HG03025 (cell line): Measurements from ENCODE around the gene GPR39.

Experiments used
- ATAC-seq: cut with Tn5 transposase; IDR thresholded peaks from one replicate; pipeline ENCODE4 v1.9.1; 2021; ENCODE audit warnings: mild to moderate bottlenecking, moderate library complexity; ENCODE audit not compliant: unreplicated experiment, low FRiP score

GPR39 gene

GRCh38 chr2:132439703-132440398, 23.2 kb downstream of the GPR39 start:
- ATAC-seq = no peak

GRCh38 chr2:132441051-132441450, 24.4 kb downstream of the GPR39 start:
- ATAC-seq = no peak

GRCh38 chr2:132442278-132442677, 25.7 kb downstream of the GPR39 start:
- no peak for ATAC-seq

- ATAC-seq = no peak
Observed at GRCh38 chr2:132443106-132443505, 26.5 kb downstream of the GPR39 start.

GRCh38 chr2:132446444-132446843, 29.8 kb downstream of the GPR39 start:
- ATAC-seq = no peak

GRCh38 chr2:132448331-132448730, 31.7 kb downstream of the GPR39 start:
- no peak for ATAC-seq

GRCh38 chr2:132448771-132449170, 32.2 kb downstream of the GPR39 start:
- no peak for ATAC-seq

- no peak for ATAC-seq
Observed at GRCh38 chr2:132449868-132450267, 33.3 kb downstream of the GPR39 start.

- no peak for ATAC-seq
Observed at GRCh38 chr2:132460781-132461180, 44.2 kb downstream of the GPR39 start.

GRCh38 chr2:132462236-132462635, 45.6 kb downstream of the GPR39 start:
- no peak for ATAC-seq

GRCh38 chr2:132463719-132464118, 47.1 kb downstream of the GPR39 start:
- ATAC-seq = no peak

GRCh38 chr2:132465917-132466316, 49.3 kb downstream of the GPR39 start:
- no peak for ATAC-seq

- no peak for ATAC-seq
Observed at GRCh38 chr2:132466428-132467028, 49.9 kb downstream of the GPR39 start.

GRCh38 chr2:132468821-132469675, 52.4 kb downstream of the GPR39 start:
- no peak for ATAC-seq

GRCh38 chr2:132470746-132471145, 54.1 kb downstream of the GPR39 start:
- no peak for ATAC-seq

GRCh38 chr2:132473174-132473883, 56.7 kb downstream of the GPR39 start:
- no peak for ATAC-seq

GRCh38 chr2:132475615-132476014, 59.0 kb downstream of the GPR39 start:
- no peak for ATAC-seq

- no peak for ATAC-seq
Observed at GRCh38 chr2:132477436-132477835, 60.8 kb downstream of the GPR39 start.

GRCh38 chr2:132477962-132478361, 61.4 kb downstream of the GPR39 start:
- no peak for ATAC-seq

- ATAC-seq = no peak
Observed at GRCh38 chr2:132478461-132479105, 62.0 kb downstream of the GPR39 start.
